Germinal center (tissue), 1 donor: ENCODE measurements around the gene DLK2.
"Not testable (repeated sequence)": the region's sequence is repeated elsewhere in the genome, so short reads cannot be mapped to it uniquely, and the experiment has no call there.

ENCODE experiments used
- DNase-seq: peaks from one replicate; pipeline ENCODE4 v3.0.0; 2012; ENCODE audit warnings: mixed read lengths, low spot score

DLK2 gene

DNA sequence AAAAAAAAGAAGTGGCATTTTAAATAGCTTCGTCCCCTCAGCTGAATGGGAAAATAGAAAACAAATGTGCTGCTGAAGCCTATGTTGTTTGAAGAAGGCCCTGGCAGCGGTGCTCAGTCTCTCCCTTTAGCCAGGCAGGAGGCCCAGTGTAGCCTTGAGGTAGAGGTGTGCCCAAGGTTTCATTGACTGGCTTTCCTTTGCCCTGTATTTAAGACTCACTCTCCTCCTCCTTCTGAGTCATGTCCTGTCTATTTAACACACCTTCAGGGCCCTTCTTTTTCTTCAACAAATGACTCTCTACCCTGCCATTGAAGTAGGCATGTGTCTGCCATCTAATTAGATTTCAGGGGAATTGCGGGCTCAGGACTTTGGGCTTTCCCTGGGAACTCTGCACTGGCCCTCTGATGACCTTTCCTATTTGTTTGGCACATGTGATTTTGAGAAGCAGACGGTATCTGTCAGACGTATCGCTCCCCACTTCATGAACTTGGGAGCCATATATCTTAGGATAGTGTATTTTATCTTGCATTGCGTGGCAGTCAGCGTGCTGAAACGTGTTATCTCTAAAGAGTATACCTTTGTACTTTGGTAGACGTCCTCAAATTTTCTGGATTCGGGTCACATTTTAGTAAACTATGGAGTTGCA, 26.4 kb upstream of the DLK2 start:
- no peak for DNase-seq

DNA sequence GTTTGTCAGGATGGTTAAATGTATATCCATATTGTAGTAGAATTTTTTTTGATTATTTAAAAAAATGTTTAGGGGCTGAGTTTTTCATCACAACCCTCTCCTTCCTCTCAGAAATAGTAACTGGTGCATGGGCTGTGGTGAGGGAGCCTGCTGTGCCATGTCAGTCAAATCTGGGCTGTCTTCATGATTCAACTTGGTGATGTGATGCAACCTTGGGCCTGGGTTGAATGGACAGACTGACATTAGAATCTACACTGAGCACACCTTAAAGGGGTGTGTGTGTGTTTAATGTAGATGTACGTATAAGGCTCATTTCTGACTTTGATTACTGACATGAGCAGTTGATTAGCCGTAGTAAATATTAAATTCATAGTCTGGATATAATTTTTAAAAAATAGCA, 25.7 kb upstream of the DLK2 start:
- no peak for DNase-seq

GRCh38 chr6:43478008-43478372, 22.6 kb upstream of the DLK2 start:
- no peak for DNase-seq

GRCh38 chr6:43477235-43478007, 22.1 kb upstream of the DLK2 start, which contains the start of gene TJAP1:
Gene TJAP1 (plus strand): TSS chr6:43477570. CDS start chr6:43499002, 21,432 bp downstream.
- peak; percentile 94 for DNase-seq

- no peak for DNase-seq
Observed at GRCh38 chr6:43476746-43477145, 21.4 kb upstream of the DLK2 start.

DNA sequence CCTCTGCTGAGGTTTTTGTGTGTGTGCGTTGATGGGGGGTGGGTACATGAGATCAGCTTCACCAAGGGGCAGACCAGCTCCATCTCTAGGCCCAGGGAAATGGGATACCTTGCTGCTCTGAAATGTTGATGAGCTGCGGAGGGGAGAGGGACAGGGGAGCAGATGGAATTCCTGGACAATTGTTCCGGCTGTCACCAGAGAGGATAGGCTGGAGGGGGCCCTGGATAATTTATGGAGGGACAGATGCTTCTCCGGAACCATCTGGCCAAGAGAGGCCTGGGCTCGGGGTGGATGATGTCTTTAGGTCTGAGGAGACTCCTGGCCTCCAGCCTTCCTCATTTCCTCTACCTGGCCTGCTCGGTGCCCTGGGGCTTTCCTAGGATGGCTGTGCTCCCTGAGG, 20.2 kb upstream of the DLK2 start:
- DNase-seq, result no peak

DNA sequence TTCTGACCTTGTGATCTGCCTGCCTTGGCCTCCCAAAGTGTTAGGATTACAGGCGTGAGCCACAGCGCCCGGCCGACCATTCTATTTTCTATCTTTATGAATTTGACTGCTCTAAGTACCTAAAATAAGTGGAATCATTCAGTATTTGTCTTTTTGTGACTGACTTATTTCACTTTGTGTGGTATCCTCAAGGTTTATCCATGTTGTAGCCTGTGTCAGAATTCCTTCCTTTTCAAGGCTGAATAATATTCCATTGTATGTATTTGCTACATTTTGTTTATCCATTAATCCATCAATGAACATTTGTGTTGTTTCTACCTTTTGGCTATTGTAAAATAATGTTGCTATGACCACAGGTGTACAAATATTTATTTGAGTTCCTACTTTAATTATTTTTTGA, 17.2 kb upstream of the DLK2 start:
- DNase-seq, result no peak

- no peak for DNase-seq
Observed at GRCh38 chr6:43471399-43471798, 16.1 kb upstream of the DLK2 start.

DNA sequence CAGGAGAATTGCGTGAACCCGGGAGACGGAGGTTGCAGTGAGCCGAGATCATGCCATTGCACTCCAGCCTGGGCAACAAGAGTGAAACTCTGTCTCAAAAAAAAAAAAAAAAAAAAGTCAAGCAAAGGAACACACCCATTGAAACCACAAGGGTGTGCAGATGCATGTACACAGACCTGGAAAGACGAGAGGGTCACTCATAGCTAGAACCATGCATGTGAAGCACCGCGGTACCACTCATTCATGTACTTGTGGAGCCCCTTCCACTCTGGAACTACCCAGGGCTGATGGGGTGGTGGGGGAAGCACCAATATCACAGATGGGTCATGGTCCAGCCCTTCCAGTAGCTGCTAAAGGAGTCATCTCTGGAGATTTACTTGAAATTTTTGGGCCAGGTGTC, 14.6 kb upstream of the DLK2 start:
- no peak for DNase-seq

GRCh38 chr6:43468748-43469681, 13.7 kb upstream of the DLK2 start:
- DNase-seq, result no peak

DNA sequence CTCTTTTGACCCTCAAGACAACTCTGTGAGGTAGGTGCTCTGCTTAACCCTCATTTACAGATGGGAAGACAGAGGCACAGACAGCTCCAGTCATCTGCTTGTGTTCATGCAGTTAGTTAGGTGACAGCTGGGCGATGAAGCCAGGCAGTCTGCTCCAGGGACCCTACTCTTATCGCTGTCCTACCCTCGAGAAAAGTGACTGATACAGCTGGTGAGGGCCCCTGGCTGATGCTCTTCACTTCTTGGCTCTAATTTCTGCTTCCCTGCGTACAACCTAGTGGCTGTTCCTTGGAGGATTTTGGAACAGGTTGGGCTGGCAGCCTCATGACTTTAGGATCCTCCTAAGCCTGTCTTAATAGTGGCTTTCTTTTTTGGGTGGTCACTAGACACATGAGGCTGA, 12.9 kb upstream of the DLK2 start:
- no peak for DNase-seq

DNA sequence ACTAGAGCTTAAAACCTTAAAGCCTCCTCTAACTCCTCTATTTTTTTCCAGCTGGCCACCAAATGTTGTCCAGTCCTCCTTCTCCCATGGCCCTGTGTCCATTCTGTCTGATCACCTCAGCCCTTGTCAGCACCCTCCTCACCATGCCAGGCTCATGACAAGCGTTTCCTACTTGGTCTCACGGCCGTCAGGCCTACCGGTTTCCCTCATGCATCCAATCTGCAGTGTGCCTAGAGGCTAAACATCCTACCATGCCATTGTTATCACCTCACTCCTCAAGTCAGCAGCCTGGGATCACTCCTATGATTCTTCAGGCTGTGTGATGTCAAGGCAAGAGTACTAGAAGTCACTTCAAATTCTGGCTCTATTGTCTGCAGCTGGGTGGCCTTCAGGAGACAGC, 12.4 kb upstream of the DLK2 start:
- no peak for DNase-seq

- not testable (repeated sequence) for DNase-seq
Observed at GRCh38 chr6:43467265-43467664, 11.9 kb upstream of the DLK2 start.

GRCh38 chr6:43465948-43466347, 10.6 kb upstream of the DLK2 start:
- DNase-seq, result no peak

DNA sequence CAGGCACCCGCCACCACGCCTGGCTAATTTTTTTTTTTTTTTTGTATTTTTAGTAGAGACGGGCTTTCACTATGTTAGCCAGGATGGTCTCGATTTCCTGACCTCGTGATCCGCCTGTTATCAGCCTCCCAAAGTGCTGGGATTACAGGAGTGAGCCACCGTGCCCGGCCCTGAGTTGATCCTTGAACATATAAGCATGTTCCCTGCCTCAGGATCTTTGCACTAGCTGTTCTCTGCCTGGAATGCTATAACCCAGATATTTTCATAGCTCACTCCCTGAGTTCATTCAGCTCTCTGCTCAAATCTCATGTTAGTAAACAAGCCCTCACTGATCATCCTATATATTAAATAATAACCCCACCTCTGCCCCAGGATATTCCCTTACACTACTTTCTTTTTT, 9.0 kb upstream of the DLK2 start:
- no peak for DNase-seq

- DNase-seq, result no peak
Observed at GRCh38 chr6:43461936-43462335, 6.6 kb upstream of the DLK2 start.

DNA sequence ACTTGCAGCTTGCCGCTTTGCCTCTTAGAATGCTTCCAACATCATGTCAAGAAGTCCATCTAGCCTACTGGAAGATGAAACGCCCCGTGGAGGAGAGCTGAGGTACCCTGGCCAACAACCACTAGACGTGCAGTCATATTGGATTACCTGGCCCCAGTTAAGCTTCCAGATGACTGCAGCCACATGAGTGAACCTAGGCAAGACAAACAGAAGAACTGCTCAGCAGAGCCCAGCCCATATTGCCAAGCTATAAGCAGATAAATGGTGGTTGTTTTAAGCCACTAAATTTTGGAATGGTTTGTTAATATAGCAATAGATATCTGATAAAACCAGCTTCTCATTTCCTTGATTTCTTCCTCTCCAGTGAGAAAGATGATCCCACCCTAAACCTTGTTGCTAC, 4.7 kb upstream of the DLK2 start:
- DNase-seq, result no peak

- no peak for DNase-seq
Observed at GRCh38 chr6:43459535-43459934, 4.2 kb upstream of the DLK2 start.

DNA sequence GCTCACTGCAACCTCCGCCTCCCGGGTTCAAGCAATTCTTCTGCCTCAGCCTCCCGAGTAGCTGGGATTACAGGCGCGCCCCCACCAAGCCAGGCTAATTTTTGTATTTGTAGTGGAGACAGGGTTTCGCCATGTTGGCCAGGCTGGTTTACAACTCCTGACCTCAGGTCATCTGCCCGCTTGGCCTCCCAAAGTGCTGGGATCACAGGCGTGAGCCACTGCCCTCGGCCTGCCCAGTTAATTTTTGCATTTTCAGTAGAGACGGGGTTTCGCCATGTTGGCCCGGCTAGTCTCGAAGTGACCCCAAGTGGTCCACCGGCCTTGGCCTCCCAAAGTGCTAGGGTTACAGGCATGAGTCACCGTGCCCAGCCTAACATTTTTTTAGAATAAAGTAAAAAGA, 2.8 kb upstream of the DLK2 start:
- not testable (repeated sequence) for DNase-seq

DNA sequence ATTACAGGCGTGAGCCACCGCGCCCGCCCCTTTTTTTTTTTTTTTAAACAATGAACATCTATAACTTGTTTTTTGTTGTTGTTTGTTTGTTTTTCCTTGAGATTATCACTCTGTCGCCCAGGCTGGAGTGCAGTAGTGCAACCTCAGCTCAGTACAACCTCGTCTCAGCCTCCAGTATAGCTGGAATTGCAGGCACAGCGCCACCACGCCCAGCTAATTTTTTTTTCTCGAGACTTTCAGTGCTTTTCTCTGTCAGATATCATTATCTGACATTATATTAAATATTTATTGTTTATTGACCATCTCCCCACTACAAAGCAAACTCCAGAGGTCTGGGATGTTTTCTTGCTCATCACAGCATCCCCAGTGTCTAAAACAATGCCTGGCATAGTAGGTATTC, 2.3 kb upstream of the DLK2 start:
- no peak for DNase-seq

GRCh38 chr6:43454696-43455530, 435 bp downstream of the DLK2 start:
- DNase-seq, result peak; percentile 65

DNA sequence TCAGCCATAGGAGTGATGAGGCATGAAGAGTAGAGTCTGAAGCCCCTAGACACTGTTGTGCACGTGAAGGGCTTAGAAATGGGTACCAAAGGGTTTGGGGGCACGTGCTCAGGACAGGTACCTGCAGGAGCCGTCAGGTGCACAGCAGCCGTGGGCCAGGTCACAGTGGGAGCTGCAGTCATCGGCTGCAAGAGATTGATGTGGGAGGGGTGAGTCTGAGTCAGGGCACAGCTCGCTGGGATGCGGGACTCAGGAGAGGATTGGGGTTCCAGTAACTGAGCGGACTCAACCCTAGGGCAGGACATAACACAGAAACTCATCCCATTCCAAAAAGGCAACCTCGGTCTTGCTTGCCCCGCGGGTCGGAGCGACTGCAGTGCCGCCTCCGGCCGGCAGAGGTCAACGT, 1.1 kb downstream of the DLK2 start:
- peak; percentile 68 for DNase-seq
